ENCODE results near the gene TSHZ1.

TSHZ1 gene

DNA sequence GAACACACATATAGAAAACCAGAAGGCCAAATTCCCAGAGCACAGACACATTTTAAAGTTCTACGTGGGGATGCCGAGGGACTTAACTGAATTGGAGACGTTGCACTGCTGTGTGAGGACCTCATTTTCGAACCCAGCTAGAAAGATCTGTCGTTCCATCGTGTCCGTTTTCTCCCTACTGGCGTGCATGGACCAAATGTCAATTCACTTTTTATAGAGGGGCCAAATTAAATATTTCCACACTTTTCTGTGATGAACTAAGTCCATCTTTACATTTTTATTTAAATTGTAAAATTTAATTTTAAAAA lies 692 bp upstream of the TSHZ1 start:
- DNase-seq (ENCODE audit: low spot score): peak; percentile 42

DNA sequence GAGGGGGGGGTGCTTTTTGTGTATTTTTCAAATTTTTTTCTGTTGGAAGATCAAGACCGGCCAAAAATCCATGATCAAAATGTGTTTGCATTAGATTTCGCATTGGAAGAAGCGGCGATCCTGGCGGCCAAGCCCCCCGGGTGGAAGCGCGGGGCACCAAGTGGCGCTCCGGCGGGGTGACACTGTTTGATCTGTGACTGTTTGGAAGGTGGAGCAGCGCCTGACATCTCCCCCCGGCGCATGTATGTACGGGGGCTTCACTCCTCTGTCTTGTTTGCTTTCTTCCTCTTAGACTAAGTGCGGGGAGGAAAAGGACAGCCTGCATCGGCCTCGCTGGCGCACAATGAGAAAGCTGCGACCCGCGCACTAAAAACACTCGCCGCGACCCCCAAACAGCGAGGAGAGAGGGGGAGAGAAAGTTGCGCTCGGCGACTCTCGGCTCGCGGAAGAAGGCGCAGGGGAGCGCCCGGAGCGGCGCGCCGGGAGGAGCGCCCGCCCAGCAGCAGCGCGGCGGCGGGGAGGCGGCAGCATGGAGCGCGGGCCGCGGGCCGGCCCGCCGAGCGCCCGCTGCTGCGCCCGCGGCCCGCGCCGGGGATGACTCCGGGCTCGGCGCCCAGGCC lies 515 bp downstream of the TSHZ1 start:
- DNase-seq (ENCODE audit: low spot score): peak; percentile 72
- TF ChIP-seq, protein P1, sequence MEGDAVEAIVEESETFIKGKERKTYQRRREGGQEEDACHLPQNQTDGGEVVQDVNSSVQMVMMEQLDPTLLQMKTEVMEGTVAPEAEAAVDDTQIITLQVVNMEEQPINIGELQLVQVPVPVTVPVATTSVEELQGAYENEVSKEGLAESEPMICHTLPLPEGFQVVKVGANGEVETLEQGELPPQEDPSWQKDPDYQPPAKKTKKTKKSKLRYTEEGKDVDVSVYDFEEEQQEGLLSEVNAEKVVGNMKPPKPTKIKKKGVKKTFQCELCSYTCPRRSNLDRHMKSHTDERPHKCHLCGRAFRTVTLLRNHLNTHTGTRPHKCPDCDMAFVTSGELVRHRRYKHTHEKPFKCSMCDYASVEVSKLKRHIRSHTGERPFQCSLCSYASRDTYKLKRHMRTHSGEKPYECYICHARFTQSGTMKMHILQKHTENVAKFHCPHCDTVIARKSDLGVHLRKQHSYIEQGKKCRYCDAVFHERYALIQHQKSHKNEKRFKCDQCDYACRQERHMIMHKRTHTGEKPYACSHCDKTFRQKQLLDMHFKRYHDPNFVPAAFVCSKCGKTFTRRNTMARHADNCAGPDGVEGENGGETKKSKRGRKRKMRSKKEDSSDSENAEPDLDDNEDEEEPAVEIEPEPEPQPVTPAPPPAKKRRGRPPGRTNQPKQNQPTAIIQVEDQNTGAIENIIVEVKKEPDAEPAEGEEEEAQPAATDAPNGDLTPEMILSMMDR (IDR thresholded peaks at IDR 0.05; ENCODE audit: extremely low read depth, missing control alignments): no peak

More for the DNA sequence above, 692 bp upstream of the TSHZ1 start:
- TF ChIP-seq, protein P1 (IDR thresholded peaks at IDR 0.05; ENCODE audit: extremely low read depth, missing control alignments): no peak

DNA sequence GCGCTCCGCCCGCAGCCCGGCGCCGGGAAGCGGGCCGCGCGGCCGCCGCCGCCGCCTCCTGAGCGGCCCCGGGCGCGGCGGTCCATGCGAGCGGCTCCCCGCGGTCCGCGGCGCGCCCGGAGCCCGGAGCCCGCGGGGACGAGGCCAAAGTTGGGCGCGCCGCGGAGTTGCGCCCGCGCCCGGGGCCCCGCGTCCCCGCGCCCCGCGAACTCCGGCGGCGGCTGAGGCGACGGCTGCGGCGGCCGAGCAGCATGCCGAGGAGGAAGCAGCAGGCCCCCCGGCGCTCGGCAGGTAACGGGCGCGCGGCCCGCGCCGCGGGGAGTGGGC lies 992 bp downstream of the TSHZ1 start:
- TF ChIP-seq, protein P1 (IDR thresholded peaks at IDR 0.05; ENCODE audit: extremely low read depth, missing control alignments): no peak
- DNase-seq (ENCODE audit: low spot score): peak; percentile 59

DNA sequence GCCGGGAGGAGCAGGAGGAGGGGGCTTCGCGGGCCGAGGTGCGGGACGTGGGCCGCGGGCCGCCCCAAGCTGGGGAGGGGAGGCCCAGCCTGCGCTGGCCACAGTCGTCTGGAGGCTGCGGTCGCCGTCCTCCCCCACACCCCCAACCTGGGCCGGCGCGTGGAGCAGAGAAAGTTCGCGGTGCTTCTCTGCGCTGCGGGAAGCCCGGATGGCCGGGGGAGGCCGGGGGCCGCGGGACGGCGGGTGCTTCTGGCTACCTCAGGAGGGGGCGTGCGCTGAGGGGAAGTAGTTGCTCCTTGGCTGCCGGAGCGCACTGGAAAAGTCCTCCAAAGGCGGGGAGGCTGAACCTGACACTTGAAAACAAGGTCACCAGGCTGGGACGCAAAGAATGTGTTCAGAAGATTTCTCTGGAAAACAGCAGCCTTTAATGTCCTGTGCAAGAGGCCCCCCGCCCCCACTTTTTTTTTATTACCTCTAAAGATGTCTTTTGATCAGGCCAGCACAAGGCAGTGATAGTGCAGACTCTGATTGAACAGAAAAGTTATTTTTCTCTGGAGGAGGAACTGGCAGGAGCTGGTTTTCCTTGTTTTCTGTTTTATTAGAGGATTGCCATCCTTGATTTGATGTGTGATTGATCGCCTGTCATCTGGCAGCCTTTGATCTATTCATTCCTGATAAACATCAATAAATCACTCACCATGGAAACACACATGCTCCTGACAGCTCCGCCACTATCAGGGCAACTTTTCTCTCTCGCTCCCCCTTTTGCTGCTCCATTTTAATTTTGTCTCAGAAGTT lies 1.6 kb downstream of the TSHZ1 start:
- peak; percentile 51 for DNase-seq (ENCODE audit: low spot score)
- TF ChIP-seq, protein P1 (IDR thresholded peaks at IDR 0.05; ENCODE audit: extremely low read depth, missing control alignments): no peak

DNA sequence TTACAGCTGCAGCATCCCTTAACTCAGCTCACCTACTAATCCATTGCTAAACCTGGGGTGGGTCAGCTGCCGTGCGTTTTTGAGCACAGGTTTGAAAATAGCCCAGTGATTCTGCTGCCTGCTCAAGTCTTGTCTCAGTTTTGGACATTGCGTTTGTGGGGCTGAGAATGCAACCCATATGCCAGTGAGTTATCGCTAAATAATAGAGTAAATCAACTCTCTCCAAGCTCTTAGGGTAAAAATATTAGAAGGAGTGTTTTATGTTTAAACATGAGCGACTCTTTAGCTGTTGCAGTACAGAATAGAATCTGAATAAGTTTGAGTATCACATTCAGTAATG lies 2.1 kb downstream of the TSHZ1 start:
- TF ChIP-seq, protein P1 (IDR thresholded peaks at IDR 0.05; ENCODE audit: extremely low read depth, missing control alignments): no peak
- DNase-seq (ENCODE audit: low spot score): no peak

DNA sequence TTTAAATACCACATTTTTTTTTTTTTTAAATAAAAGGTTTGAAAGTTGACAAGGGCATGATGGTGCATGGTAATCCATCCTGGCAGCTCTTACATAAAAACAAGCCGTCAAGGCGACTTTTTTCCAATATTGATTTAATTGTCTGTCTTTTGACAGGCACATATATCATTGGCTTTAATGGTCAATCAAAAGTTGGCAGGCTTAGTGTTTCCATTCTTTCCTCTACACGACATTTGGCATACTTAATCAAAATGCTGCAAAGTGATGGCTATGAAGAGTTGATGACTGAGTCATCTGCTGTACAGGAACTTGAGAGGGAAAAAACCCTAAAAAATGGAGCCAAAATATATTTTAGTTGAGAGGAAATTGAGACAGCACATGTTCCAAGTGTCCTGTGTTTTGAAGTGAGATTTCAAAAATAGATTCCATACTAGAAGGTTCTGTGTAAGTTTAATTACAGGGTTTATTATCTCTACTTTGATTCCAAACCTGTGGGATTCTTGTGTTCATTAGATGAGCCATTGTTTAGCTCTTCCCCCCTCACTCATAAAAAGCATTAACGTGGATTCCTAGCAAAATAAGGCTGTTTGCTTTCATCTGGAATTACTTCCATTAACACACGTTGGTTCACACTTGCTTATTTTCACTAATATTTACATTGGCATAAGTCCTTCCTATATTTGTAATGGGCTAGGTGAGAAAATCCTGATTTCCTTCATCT lies 3.2 kb downstream of the TSHZ1 start:
- DNase-seq (ENCODE audit: low spot score): no peak
- TF ChIP-seq, protein P1 (IDR thresholded peaks at IDR 0.05; ENCODE audit: extremely low read depth, missing control alignments): no peak

DNA sequence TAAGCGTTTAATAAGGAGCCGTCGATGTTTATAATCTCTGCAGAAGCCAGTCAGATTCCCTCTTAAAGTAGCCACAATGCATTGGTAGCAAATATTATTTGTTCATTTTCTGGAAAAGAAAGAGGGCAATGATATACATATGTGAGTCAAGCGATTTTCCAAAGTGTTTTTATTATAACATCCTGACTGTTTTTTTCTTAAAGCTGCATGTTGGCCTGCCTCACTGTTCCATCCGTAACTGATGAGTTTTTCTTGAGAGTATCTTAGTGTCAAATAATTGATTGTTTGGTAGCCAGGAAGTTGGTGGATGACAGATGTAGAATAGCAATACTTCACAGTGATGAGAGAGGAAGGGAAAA lies 3.7 kb downstream of the TSHZ1 start:
- TF ChIP-seq, protein P1 (IDR thresholded peaks at IDR 0.05; ENCODE audit: extremely low read depth, missing control alignments): no peak
- no peak for DNase-seq (ENCODE audit: low spot score)
